ENCODE results near the gene RASD1.
"Not testable (repeated sequence)": the region's sequence is repeated elsewhere in the genome, so short reads cannot be mapped to it uniquely, and the experiment has no call there.

The RASD1 gene

GRCh38 chr17:17495536-17496188 is 533 bp downstream of the RASD1 start:
- DNase-seq = no peak

DNA sequence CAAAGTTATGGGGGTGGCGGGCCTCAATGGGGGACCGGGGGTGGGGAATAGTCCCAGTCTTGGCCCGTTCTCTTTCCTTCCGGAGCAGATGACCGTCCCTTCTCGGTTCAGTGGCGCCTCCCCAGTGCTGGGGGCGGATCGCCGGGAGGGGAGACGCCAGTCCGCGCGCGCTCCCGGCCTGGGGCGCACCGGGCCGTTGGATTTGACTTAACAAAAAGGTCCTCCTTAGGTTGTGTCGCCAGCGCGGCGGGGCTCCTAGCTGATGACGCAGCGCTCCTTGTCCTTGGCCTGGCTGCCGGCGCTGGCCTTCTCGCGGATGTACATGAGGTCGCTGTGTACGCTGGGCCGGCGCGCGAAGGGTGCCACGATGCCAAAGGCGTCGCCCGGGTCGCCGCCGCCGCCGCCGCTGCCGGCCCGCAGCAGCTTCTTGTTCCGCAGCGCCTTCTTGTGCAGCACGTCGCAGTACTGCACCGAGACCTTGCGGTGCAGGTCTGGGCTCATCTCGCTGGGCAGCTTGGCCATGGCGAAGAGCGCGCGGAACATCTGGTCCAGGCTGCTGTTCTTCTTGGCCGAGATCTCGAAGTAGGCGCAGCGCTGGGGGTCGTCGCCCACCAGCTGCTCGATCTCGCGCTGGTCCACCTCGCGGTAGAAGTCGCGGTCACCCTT is 1.2 kb downstream of the RASD1 start:
- no peak for DNase-seq

GRCh38 chr17:17494499-17494869 is 1.7 kb downstream of the RASD1 start:
- DNase-seq = no peak

DNA sequence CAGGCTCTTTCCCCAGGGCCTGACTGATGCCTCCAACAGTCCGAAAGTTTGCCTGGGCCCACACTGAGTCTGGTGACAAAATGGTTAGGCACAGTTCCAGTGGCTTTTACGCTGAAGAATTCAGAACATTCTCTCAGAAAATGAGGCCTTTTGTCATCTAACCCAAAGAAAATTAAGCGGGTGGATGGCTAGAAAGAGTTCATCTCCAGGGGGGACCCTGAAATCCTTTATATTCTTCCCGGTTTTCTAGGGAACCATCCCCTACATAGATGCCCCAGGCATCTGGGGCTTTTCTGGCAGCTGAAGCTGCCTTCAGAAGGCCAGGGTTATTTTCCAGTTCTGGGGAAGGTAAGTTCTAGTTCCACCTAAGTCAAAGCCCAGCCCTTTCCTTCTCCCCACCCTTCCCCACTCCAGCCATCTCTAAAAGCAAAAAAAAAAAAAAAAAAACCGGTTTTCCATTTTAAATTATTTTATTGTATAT is 2.2 kb downstream of the RASD1 start:
- no peak for DNase-seq

DNA sequence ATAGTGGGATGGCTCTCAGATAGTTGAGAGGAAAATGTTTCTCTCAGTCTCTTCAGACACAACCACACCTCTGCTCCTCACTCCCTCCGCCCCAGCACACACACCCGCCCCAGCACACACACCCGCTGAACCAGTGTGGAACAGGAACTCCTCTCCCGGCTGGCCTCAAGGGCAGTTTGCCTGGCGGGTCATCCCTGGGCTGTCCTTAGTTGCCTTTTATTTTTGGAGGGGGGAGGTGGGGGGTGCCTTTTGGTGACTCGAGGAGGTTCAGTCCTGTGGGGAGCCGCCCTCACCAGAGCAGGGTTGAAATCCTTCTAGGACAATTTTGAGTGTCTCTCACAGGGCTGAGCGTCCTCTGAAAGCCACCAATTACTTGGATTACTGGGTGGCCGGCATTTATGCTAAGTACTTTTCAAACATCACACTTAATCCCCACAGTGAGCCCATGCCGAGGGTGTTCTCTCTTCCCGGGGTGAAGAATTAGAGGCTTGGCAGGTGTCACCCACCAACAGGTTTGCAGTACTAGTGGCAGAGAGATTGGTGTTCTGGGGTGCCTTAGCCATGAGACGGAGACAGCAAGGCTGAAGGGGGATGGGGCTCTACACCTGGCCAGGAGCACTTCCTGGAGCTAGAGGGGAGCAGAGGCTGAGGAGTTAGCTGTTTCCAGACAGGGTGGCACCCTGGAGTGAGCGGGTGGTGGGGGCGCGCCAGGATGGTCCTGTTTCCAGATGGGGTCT is 2.8 kb downstream of the RASD1 start:
- no peak for DNase-seq

DNA sequence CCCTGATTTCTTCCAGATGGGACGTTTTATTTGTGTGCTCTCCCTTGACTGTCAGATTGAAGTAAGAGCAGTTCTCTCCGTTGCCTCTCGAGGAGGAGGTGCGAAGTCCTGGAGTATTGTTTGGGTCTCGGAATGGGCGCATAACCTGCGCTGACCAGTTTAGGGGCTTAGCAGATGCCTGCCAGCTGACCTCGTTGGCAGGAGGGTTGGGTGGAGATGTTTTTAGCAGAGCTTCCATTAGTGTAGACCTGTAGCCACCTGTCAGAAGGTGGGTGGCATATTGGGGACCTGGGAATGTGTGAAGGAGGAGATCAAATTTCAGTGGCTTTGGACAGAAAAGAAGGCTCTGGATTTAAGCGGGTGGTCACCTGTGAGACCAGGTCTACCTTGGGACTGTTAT is 3.6 kb downstream of the RASD1 start:
- DNase-seq = no peak

- DNase-seq = no peak
These were observed 4.1 kb downstream of the RASD1 start for GRCh38 chr17:17492085-17492484.

GRCh38 chr17:17491546-17491988 is 4.6 kb downstream of the RASD1 start:
- DNase-seq = no peak

GRCh38 chr17:17491031-17491471 is 5.1 kb downstream of the RASD1 start:
- DNase-seq = no peak

DNA sequence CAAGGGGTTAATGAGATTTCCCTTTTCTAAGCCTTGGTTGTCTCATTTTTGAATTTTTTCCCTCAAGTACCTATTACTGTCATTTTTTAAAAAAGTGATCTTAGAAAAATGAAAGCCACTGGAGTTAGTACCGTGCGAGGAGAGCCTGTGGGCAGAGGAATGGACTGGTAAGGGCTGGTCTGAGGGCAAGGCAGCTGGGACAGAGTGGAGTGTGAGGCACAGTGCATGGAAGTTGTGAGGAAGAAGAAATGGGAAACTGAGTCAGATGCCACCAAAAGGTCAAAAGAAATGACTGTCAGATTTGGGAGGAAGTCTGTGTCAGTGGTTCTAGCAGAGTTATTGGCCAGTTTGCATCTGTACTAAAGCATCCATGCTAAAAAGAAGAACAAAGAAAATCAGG is 8.2 kb downstream of the RASD1 start:
- DNase-seq = no peak

DNA sequence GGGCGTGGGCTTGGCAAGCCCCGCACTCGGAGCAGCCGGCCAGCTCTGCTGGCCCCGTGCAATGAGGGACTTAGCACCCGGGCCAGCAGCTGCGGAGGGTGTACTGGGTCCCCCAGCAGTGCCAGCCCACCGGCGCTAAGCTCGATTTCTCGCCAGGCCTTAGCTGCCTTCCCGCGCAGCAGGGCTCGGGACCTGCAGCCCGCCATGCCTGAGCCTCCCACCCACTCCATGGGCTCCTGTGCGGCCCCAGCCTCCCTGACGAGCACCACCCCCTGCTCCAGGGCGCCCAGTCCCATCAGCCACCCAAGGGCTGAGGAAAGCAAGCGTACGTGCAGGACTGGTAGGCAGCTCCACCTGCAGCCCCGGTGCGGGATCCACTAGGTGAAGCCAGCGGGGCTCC is 9.8 kb downstream of the RASD1 start:
- DNase-seq = not testable (repeated sequence)

DNA sequence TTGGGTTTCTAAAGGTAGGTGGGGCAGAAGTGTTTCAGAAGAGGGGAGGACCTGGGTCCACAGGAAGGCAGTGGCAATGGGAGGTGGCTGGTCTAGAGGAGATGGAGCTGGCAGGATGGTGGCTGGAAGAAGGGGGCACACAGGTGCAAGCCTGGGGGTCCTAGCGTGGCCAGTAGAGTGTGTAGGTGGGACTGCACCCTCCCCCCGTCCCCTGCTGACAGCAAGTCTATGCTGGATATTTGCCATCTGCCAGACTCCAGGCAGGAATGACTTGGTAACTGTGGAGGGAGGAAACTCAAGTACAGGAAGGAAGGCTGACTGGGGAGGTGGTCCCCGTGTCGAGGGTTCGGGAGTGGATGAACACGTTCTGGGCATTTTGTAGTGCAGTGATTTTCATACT is 10.8 kb downstream of the RASD1 start:
- no peak for DNase-seq

- no peak for DNase-seq
These were observed 11.7 kb downstream of the RASD1 start for GRCh38 chr17:17484451-17484899.

DNA sequence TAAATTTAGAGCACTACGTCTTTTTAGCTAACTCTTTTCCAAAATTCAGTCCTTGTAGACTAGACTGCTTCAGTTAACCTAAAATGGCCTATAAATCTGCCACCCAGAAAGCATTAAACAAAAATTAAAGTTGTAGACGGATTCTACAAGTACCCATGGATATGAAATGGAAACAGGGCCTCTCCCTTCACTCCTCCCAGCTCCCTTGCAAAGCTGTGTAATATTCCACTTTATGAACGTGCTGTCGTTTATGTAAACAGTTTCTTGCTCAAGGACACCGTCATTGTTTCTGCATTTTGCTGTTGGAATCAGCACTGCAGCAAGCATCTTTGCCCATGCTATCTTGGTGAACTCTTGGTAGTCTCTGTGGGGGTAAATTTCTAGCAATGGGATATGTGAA is 14.3 kb downstream of the RASD1 start:
- DNase-seq = no peak

DNA sequence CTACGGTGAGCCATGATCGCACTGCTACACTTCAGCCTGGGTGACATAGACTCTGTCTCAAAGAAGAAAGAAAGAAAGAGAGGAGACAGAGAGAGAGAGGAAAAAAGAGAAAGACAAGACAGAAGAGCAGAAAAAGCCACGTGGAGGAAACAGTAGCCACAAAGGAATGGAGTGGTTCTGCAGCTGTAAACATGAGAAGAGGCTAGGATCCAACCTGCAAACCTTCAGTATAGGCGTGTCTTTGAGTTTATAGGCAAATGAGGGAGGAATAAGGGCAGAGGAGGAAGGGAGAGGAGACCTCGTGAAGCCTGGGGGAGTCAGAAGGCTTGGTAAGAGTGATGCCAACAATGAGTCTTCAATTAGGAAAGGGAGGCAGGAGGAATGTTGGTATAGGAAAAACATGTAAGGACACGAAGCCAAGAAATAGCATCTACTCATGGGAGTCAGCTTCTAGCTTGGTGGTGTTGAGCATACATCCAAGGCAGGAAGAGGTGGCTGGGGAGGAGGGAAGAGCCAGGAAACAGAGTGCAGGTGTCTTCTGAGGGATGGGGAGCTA is 15.5 kb downstream of the RASD1 start:
- no peak for DNase-seq

GRCh38 chr17:17479209-17479608 is 17.0 kb downstream of the RASD1 start:
- no peak for DNase-seq

- peak; percentile 22 to 44 for DNase-seq
These were observed 19.2 kb downstream of the RASD1 start, which contains the start of gene MED9 for GRCh38 chr17:17476865-17477467. Gene MED9 (plus strand): TSS chr17:17477000. CDS start chr17:17477042, 42 bp downstream.

DNA sequence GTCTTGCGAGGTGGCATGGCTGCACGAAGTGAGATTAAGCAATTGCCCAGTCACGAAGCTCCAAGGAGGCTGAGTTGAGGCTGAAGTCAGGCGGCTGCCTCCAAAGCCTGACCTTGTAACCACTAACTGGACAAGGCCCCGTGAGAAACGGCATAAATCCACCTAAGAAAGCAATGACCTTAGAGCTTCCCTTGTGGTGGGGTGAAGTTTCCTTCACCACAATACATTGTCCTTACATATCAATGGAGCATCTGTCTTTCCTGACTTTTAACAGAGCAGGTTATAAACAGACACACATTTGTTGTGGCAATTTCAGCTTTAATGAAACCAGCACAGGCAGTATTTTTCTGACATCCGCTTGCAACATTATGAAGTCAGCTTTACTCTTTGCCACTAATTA is 21.9 kb downstream of the RASD1 start:
- DNase-seq = no peak

DNA sequence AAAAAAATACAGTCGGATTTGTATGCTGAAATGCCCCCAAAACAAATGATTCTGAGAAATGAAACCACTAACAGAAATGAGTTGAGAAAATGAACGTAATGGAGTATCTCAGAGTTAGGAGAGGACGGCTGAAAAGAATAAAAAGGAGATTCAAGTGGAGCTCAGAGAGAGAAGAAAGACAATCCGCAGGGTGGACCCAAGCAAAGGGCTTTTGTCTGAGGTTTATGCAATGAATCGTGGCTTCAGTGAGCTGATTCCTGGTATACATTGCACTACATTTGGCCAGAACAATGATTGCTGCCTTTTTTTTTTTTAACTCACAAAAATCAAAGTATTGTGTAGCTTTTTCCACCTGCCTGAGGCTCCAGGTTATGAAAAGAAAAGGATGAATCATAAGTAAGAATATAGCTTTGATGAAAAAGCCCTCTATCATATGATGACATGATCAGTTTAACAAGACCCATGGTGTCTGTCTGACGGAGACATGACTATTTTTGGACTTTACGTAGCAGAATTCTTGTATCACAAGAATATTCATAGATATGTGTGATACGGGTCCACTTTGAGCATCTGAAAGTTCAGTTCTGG is 23.8 kb downstream of the RASD1 start:
- DNase-seq = no peak

DNA sequence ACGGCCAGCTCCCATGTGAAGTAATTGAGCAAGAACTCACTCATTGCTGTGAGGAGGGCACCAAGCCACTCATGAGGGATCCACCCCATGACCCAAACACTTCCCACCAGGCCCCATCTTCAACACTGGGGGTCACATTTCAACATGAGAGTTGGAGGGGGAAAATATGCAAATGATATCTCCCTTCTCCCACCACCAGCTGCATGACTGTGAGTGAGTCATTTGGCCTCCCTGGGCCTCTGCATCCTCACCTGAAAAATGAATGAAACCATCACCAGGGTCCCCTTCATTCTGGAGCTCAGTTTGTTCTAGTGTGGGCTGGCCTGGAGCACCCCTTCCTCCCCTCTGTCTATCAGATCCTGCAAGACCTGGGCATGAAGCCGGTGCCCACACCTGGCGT is 26.2 kb downstream of the RASD1 start:
- no peak for DNase-seq

- DNase-seq = no peak
These were observed 26.8 kb downstream of the RASD1 start for GRCh38 chr17:17469358-17469757.

DNA sequence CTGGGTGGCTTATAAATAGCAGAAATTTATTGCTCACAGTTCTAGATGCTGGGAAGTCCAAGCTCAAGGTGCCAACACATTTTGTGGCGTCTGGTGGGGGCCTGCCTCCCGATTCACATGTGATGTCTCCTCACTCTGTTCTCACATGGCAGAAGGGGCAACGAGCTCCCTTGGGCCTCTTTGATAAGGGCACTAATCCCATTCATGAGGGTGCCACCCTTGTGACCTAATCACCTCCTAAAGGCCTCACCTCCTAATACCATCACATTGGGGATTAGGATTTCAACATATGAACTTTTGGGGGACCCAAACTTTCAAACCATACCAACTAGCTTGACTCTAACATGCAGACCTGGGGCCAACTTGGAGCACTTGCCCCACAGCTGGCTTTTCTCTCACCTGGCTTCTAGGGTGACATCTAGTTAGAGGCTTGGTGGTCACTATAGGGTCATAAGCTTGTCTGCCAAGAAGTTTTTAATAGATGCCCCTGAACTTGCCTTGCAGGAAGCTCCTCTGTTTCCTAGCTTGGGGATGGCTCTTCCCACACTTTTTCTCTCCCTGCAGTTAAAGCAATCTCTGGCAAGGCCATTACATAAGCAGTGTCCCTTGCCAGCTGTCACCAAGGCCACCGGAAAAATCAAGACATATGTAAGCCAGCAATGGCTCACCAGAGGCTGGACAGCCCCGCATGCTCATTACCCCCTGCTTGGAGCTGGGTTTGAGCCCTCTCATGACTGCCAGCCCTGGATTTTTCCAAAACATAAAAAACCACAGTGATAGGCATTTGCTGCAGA is 27.8 kb downstream of the RASD1 start:
- DNase-seq = no peak
